Measurements from ENCODE around the gene ZNF235. TPM values are rescaled to one million over a fixed set of nuclear protein-coding genes. Genes with fewer than 3 reads are reported as not detected.
A peak's percentile ranks its signal among the peaks of the same experiment; 100 is the strongest.
"Not testable (repeated sequence)": the region's sequence is repeated elsewhere in the genome, so short reads cannot be mapped to it uniquely, and the experiment has no call there.

The ZNF235 gene
- 10 to 100 TPM in 2 of 3 donors, 1 to 10 TPM in 1; 4.6 to 16.0 (median 10.5) TPM for total RNA-seq

GRCh38 chr19:44304659-44305193, at the start of gene ZNF235:
Gene ZNF235 (minus strand): TSS chr19:44305025. CDS start chr19:44303404, 1,621 bp downstream.
- DNase-seq (ENCODE audit: low spot score in 2 of 2) = peak; percentile 73 to 82
- intact Hi-C loops (cut with DNase I; ENCODE audit: low total_unique reads) = no loop called here
- Histone ChIP-seq H3K4me1 (peaks cover 0 to 3% of the 10 kb centered on the region in 2 donors), H3K27me3 (no peaks in the 10 kb centered on the region), H3K4me3 (peak within 1 kb of the TSS; percentile 63 to 97 (median 81)), H3K36me3 (no peaks in the 10 kb centered on the region), H3K9me3 (peaks cover 24 to 46% of the 10 kb centered on the region in 2 donors), H3K27ac (peak within 1 kb of the TSS; percentile 82 to 90)
- TF ChIP-seq POLR2A (IDR thresholded peaks at IDR 0.05) (no peak), POLR2AphosphoS5 (IDR thresholded peaks at IDR 0.05) (peak; percentile 22 to 75 (median 41)), CTCF (IDR thresholded peaks at IDR 0.05) (no peak)

- H3K4me3 ChIP-seq = no peak overlapping the region
- H3K27ac ChIP-seq = no peak overlapping the region
- no peaks in the 10 kb centered on the region for H3K4me1 ChIP-seq
- H3K36me3 ChIP-seq = no peaks in the 10 kb centered on the region
- intact Hi-C loops (cut with DNase I; ENCODE audit: low total_unique reads) = no loop called here
- TF ChIP-seq POLR2A (IDR thresholded peaks at IDR 0.05) (no peak), CTCF (IDR thresholded peaks at IDR 0.05) (no peak), POLR2AphosphoS5 (IDR thresholded peaks at IDR 0.05) (no peak)
- DNase-seq (ENCODE audit: low spot score in 2 of 2) = no peak
- H3K27me3 ChIP-seq = no peaks in the 10 kb centered on the region
- peaks cover 71 to 94% of the 10 kb centered on the region in 2 donors for H3K9me3 ChIP-seq
Measured at GRCh38 chr19:44346556-44346955, 41.7 kb upstream of the ZNF235 start.

- intact Hi-C loops (cut with DNase I; ENCODE audit: low total_unique reads) = no loop called here
- DNase-seq (ENCODE audit: low spot score in 2 of 2) = no peak
- H3K4me3 ChIP-seq = no peak overlapping the region
- H3K4me1 ChIP-seq = no peaks in the 10 kb centered on the region
- no peaks in the 10 kb centered on the region for H3K36me3 ChIP-seq
- TF ChIP-seq POLR2AphosphoS5 (IDR thresholded peaks at IDR 0.05) (no peak), POLR2A (IDR thresholded peaks at IDR 0.05) (no peak), CTCF (IDR thresholded peaks at IDR 0.05) (no peak)
- H3K27me3 ChIP-seq = no peaks in the 10 kb centered on the region
- H3K27ac ChIP-seq = no peak overlapping the region
- H3K9me3 ChIP-seq = peaks cover 69 to 88% of the 10 kb centered on the region in 2 donors
Measured at GRCh38 chr19:44345959-44346358, 41.1 kb upstream of the ZNF235 start.

GRCh38 chr19:44344255-44344654, 39.4 kb upstream of the ZNF235 start:
- H3K4me3 ChIP-seq = no peak overlapping the region
- no peak for DNase-seq (ENCODE audit: low spot score in 2 of 2)
- no peak overlapping the region for H3K27ac ChIP-seq
- H3K27me3 ChIP-seq = no peaks in the 10 kb centered on the region
- TF ChIP-seq CTCF (IDR thresholded peaks at IDR 0.05) (no peak), POLR2A (IDR thresholded peaks at IDR 0.05) (no peak)
- H3K36me3 ChIP-seq = peaks cover 5% of the 10 kb centered on the region
- H3K4me1 ChIP-seq = no peaks in the 10 kb centered on the region
- intact Hi-C loops (cut with DNase I; ENCODE audit: low total_unique reads) = no loop called here
- H3K9me3 ChIP-seq = peaks cover 75 to 90% of the 10 kb centered on the region in 2 donors

- Histone ChIP-seq H3K27ac (no peak overlapping the region), H3K36me3 (peaks cover 13% of the 10 kb centered on the region), H3K4me3 (no peak overlapping the region), H3K9me3 (peaks cover 67 to 74% of the 10 kb centered on the region in 2 donors), H3K4me1 (no peaks in the 10 kb centered on the region), H3K27me3 (no peaks in the 10 kb centered on the region)
- DNase-seq (ENCODE audit: low spot score in 2 of 2) = no peak
- TF ChIP-seq POLR2AphosphoS5 (IDR thresholded peaks at IDR 0.05) = no peak
- no peak for TF ChIP-seq CTCF (IDR thresholded peaks at IDR 0.05)
- TF ChIP-seq POLR2A (IDR thresholded peaks at IDR 0.05) = no peak
- intact Hi-C loops (cut with DNase I; ENCODE audit: low total_unique reads) = no loop called here
Measured at GRCh38 chr19:44341794-44342193, 37.0 kb upstream of the ZNF235 start.

GRCh38 chr19:44334639-44335038, 29.8 kb upstream of the ZNF235 start:
- H3K4me1 ChIP-seq; H3K27ac ChIP-seq; H3K27me3 ChIP-seq; DNase-seq (ENCODE audit: low spot score in 2 of 2); intact Hi-C loops (cut with DNase I; ENCODE audit: low total_unique reads): not testable (repeated sequence)
- Histone ChIP-seq H3K9me3 (peaks cover 57 to 84% of the 10 kb centered on the region in 2 donors), H3K36me3 (peaks cover 48% of the 10 kb centered on the region), H3K4me3 (peak overlapping the region in 1 of 3 donors; percentile 12)

Data from breast epithelium (tissue), 4 donors.